ENCODE measurements around the gene SON. TPM values are rescaled to one million over a fixed set of nuclear protein-coding genes. Genes with fewer than 3 reads are reported as not detected.
A peak's percentile ranks its signal among the peaks of the same experiment; 100 is the strongest.

Gene SON
- total RNA-seq, 1 experiment from 2014 or later, result 220 TPM

GRCh38 chr21:33552999-33553598 is 10.3 kb downstream of the SON start:
- Mint-ChIP-seq H3K9me3 (ENCODE audit: unreplicated experiment) (peaks cover 10% of the 10 kb centered on the region), H3K4me3 (ENCODE audit: unreplicated experiment) (no peak overlapping the region), H3K27ac (ENCODE audit: unreplicated experiment) (no peak overlapping the region), H3K27me3 (ENCODE audit: insufficient read depth, unreplicated experiment) (no peaks in the 10 kb centered on the region), H3K36me3 (ENCODE audit: insufficient read depth, unreplicated experiment) (peaks cover 99% of the 10 kb centered on the region), H3K4me1 (ENCODE audit: low read depth, unreplicated experiment) (no peaks in the 10 kb centered on the region)
- no TSS peak for BruUV-seq (replicated peaks)
- DNase-seq, result no peak
- Histone ChIP-seq H3K27me3 (replicated peaks; ENCODE audit: control insufficient read depth, insufficient read depth, low read length) (no peaks in the 10 kb centered on the region), H3K4me1 (no peaks in the 10 kb centered on the region), H3K36me3 (ENCODE audit: control insufficient read depth, insufficient read depth, low read length) (peaks cover 17% of the 10 kb centered on the region), H3K9me3 (no peaks in the 10 kb centered on the region), H3K4me3 (ENCODE audit: low read depth, low read length) (no peak overlapping the region)
- POLR2A ChIA-PET, result no interaction called here
- no peak for TF ChIP-seq CTCF (IDR thresholded peaks at IDR 0.05; ENCODE audit: insufficient read depth in 1 of 2, low read depth in 1 of 2, low read length in 1 of 2, severe bottlenecking in 1 of 2, unreplicated experiment in 1 of 2)
- CTCF ChIA-PET, result no interaction called here
- intact Hi-C loops (cut with micrococcal nuclease; ENCODE audit: unreplicated experiment), result no loop called here

- Mint-ChIP-seq H3K36me3 (ENCODE audit: insufficient read depth, unreplicated experiment) (peaks cover 99% of the 10 kb centered on the region), H3K4me3 (ENCODE audit: unreplicated experiment) (no peak overlapping the region), H3K4me1 (ENCODE audit: low read depth, unreplicated experiment) (no peaks in the 10 kb centered on the region), H3K27ac (ENCODE audit: unreplicated experiment) (peak overlapping the region; percentile 10), H3K27me3 (ENCODE audit: insufficient read depth, unreplicated experiment) (no peaks in the 10 kb centered on the region), H3K9me3 (ENCODE audit: unreplicated experiment) (peaks cover 4% of the 10 kb centered on the region)
- no peak for TF ChIP-seq CTCF (IDR thresholded peaks at IDR 0.05; ENCODE audit: insufficient read depth in 1 of 2, low read depth in 1 of 2, low read length in 1 of 2, severe bottlenecking in 1 of 2, unreplicated experiment in 1 of 2)
- H3K9me3 ChIP-seq, result no peaks in the 10 kb centered on the region
- CTCF ChIA-PET, result interaction anchor here (1.4 kb wide), 1 partner anchor 51 kb away, joined by 3 read pairs; no protein-coding TSS in a partner anchor
- H3K4me3 ChIP-seq (ENCODE audit: low read depth, low read length), result no peak overlapping the region
- intact Hi-C loops (cut with micrococcal nuclease; ENCODE audit: unreplicated experiment), result no loop called here
- H3K27me3 ChIP-seq (replicated peaks; ENCODE audit: control insufficient read depth, insufficient read depth, low read length), result no peaks in the 10 kb centered on the region
- POLR2A ChIA-PET, result no interaction called here
- no peak for DNase-seq
- no peaks in the 10 kb centered on the region for H3K4me1 ChIP-seq
- TSS peak; percentile 7 for BruUV-seq (replicated peaks)
- H3K36me3 ChIP-seq (ENCODE audit: control insufficient read depth, insufficient read depth, low read length), result peaks cover 17% of the 10 kb centered on the region
Observed at GRCh38 chr21:33554236-33554981, 11.6 kb downstream of the SON start.

GRCh38 chr21:33554982-33555344 is 12.1 kb downstream of the SON start:
- Mint-ChIP-seq H3K9me3 (ENCODE audit: unreplicated experiment) (no peaks in the 10 kb centered on the region), H3K4me1 (ENCODE audit: low read depth, unreplicated experiment) (no peaks in the 10 kb centered on the region), H3K27ac (ENCODE audit: unreplicated experiment) (peak overlapping the region; percentile 10), H3K27me3 (ENCODE audit: insufficient read depth, unreplicated experiment) (no peaks in the 10 kb centered on the region), H3K36me3 (ENCODE audit: insufficient read depth, unreplicated experiment) (peaks cover 99% of the 10 kb centered on the region), H3K4me3 (ENCODE audit: unreplicated experiment) (no peak overlapping the region)
- BruUV-seq (replicated peaks), result no TSS peak
- no peaks in the 10 kb centered on the region for H3K27me3 ChIP-seq (replicated peaks; ENCODE audit: control insufficient read depth, insufficient read depth, low read length)
- no peak for DNase-seq
- intact Hi-C loops (cut with micrococcal nuclease; ENCODE audit: unreplicated experiment), result no loop called here
- no peak overlapping the region for H3K4me3 ChIP-seq (ENCODE audit: low read depth, low read length)
- H3K9me3 ChIP-seq, result no peaks in the 10 kb centered on the region
- CTCF ChIA-PET, result interaction anchor here (1.4 kb wide), 1 partner anchor 51 kb away, joined by 3 read pairs; no protein-coding TSS in a partner anchor
- POLR2A ChIA-PET, result no interaction called here
- peaks cover 17% of the 10 kb centered on the region for H3K36me3 ChIP-seq (ENCODE audit: control insufficient read depth, insufficient read depth, low read length)
- TF ChIP-seq CTCF (IDR thresholded peaks at IDR 0.05; ENCODE audit: insufficient read depth in 1 of 2, low read depth in 1 of 2, low read length in 1 of 2, severe bottlenecking in 1 of 2, unreplicated experiment in 1 of 2), result no peak
- H3K4me1 ChIP-seq, result no peaks in the 10 kb centered on the region
